Osteoblast (primary cell): Measurements from ENCODE around the gene EFCAB8. TPM values are rescaled to one million over a fixed set of nuclear protein-coding genes. Genes with fewer than 3 reads are reported as not detected.

Experiments used
- DNase-seq: peaks from one replicate; pipeline ENCODE4 v3.0.0; 2011; ENCODE audit warnings: low spot score, mixed read lengths; ENCODE audit not compliant: insufficient read length; ENCODE audit errors: missing footprints
- H2AFZ ChIP-seq: 2 replicates; pipeline ENCODE4 v1.6.0; 2011; ENCODE audit warnings: mild to moderate bottlenecking, low read length
- H3K27ac ChIP-seq: 2 replicates; pipeline ENCODE4 v1.5.1; 2011; ENCODE audit warnings: mild to moderate bottlenecking, low read depth, low read length, moderate library complexity
- H3K27me3 ChIP-seq: 2 replicates; pipeline ENCODE4 v1.6.0; 2012; ENCODE audit warnings: mild to moderate bottlenecking, control low read depth, inconsistent platforms, low read length, moderate library complexity; ENCODE audit not compliant: insufficient read depth
- H3K36me3 ChIP-seq: 2 replicates; pipeline ENCODE4 v1.5.1; 2011; ENCODE audit warnings: mild to moderate bottlenecking, low read length, control low read depth, moderate library complexity; ENCODE audit not compliant: insufficient read depth
- H3K4me1 ChIP-seq: 2 replicates; pipeline ENCODE4 v1.5.1; 2011; ENCODE audit warnings: mild to moderate bottlenecking, low read length, control low read depth, moderate library complexity; ENCODE audit not compliant: insufficient read depth
- H3K4me2 ChIP-seq: 2 replicates; pipeline ENCODE4 v1.6.0; 2011; ENCODE audit warnings: mild to moderate bottlenecking, low read length; ENCODE audit not compliant: insufficient read depth
- H3K4me3 ChIP-seq: fragments of 200-600 bp; sonication (generic); 3 replicates; pipeline ENCODE4 v1.5.1; 2012; ENCODE audit warnings: mild to moderate bottlenecking, low read length, inconsistent platforms; ENCODE audit not compliant: insufficient read depth
- H3K79me2 ChIP-seq: 2 replicates; pipeline ENCODE4 v1.6.0; 2012; ENCODE audit warnings: mild to moderate bottlenecking, low read length, control low read depth, inconsistent platforms; ENCODE audit not compliant: insufficient read depth
- H3K9me3 ChIP-seq: 2 replicates; pipeline ENCODE4 v1.5.1; 2011; ENCODE audit warnings: low read depth, low read length, control low read depth
- H4K20me1 ChIP-seq: 2 replicates; pipeline ENCODE4 v1.6.0; 2012; ENCODE audit warnings: mild to moderate bottlenecking, low read length, control low read depth; ENCODE audit not compliant: insufficient read depth
- CTCF ChIP-seq: IDR thresholded peaks from 2 replicates; pipeline ENCODE4 v1.5.1; 2011; ENCODE audit warnings: mild to moderate bottlenecking, low read depth, low read length, moderate library complexity; ENCODE audit errors: extremely low read depth
- total RNA-seq: library from RNA; depleted of rRNA; stranded (reverse); fragments of >200 nt; gene quantifications from 2 replicates; pipeline ENCODE4 v1.2.3, GENCODE V29; 2012

EFCAB8 gene
- total RNA-seq, 1 donor = 1.4 TPM

- Histone ChIP-seq H3K4me1 (no peaks in the 10 kb centered on the region), H2AFZ (no peak overlapping the region), H4K20me1 (no peaks in the 10 kb centered on the region), H3K79me2 (no peaks in the 10 kb centered on the region), H3K9me3 (no peaks in the 10 kb centered on the region), H3K4me2 (no peak overlapping the region), H3K27ac (no peak overlapping the region), H3K4me3 (no peak overlapping the region), H3K36me3 (no peaks in the 10 kb centered on the region), H3K27me3 (no peaks in the 10 kb centered on the region)
- no peak for DNase-seq
- TF ChIP-seq CTCF = no peak
Measured at GRCh38 chr20:32959351-32960221, 100.9 kb downstream of the EFCAB8 start.

- no peak for DNase-seq
- Histone ChIP-seq H3K36me3 (no peaks in the 10 kb centered on the region), H3K79me2 (no peaks in the 10 kb centered on the region), H3K27me3 (no peaks in the 10 kb centered on the region), H2AFZ (no peak overlapping the region), H3K4me3 (no peak overlapping the region), H4K20me1 (no peaks in the 10 kb centered on the region), H3K27ac (no peak overlapping the region), H3K4me2 (no peak overlapping the region), H3K4me1 (no peaks in the 10 kb centered on the region), H3K9me3 (no peaks in the 10 kb centered on the region)
- no peak for TF ChIP-seq CTCF
Measured at GRCh38 chr20:32960222-32960518, 101.4 kb downstream of the EFCAB8 start.

GRCh38 chr20:32960849-32961731 lies 102.4 kb downstream of the EFCAB8 start:
- H3K79me2 ChIP-seq = no peaks in the 10 kb centered on the region
- H2AFZ ChIP-seq = no peak overlapping the region

More at GRCh38 chr20:32960849-32961731, 102.4 kb downstream of the EFCAB8 start:
- H3K4me2 ChIP-seq = no peak overlapping the region
- no peak for TF ChIP-seq CTCF
- no peaks in the 10 kb centered on the region for H3K4me1 ChIP-seq
- H3K4me3 ChIP-seq = no peak overlapping the region
- no peak overlapping the region for H3K27ac ChIP-seq
- H3K27me3 ChIP-seq = no peaks in the 10 kb centered on the region
- no peaks in the 10 kb centered on the region for H3K9me3 ChIP-seq
- no peak for DNase-seq
- H4K20me1 ChIP-seq = no peaks in the 10 kb centered on the region
- H3K36me3 ChIP-seq = no peaks in the 10 kb centered on the region
